ENCODE data around the gene FLVCR2. TPM values are rescaled to one million over a fixed set of nuclear protein-coding genes. Genes with fewer than 3 reads are reported as not detected.

Gene FLVCR2

Small RNA genes lying within 50 kb of the gene (small RNA-seq; reads per million reads assigned to genes)
- not detected for gene RNA5SP387 (ENCODE audit: low read depth)
